Karpas-422 (cell line): ENCODE measurements around the gene ADA. TPM values are rescaled to one million over a fixed set of nuclear protein-coding genes. Genes with fewer than 3 reads are reported as not detected.

Experiments used
- DNase-seq: peaks from one replicate; pipeline ENCODE4 v3.0.0-alpha.2; 2015
- H2AFZ ChIP-seq: fragments of 200-600 bp; sonication (generic); 2 replicates; pipeline ENCODE4 v1.6.1; 2014; ENCODE audit warnings: antibody characterized with exemption, low read length, mixed read lengths
- H3K27ac ChIP-seq: fragments of 200-600 bp; sonication (generic); 2 replicates; pipeline ENCODE4 v1.5.1; 2014; ENCODE audit warnings: mild to moderate bottlenecking, low read length, moderate library complexity
- H3K27me3 ChIP-seq: fragments of 200-600 bp; sonication (generic); 2 replicates; pipeline ENCODE4 v1.6.1; 2014; ENCODE audit warnings: low read length, mixed read lengths
- H3K36me3 ChIP-seq: fragments of 200-600 bp; sonication (generic); 2 replicates; pipeline ENCODE4 v1.6.1; 2014; ENCODE audit warnings: low read length, mixed read lengths; ENCODE audit not compliant: insufficient read depth
- H3K4me1 ChIP-seq: fragments of 200-600 bp; sonication (generic); 2 replicates; pipeline ENCODE4 v1.6.1; 2014; ENCODE audit warnings: mild to moderate bottlenecking, low read length, mixed read lengths
- H3K4me2 ChIP-seq: fragments of 200-600 bp; sonication (generic); 2 replicates; pipeline ENCODE4 v1.6.1; 2014; ENCODE audit warnings: low read length, low read depth, mild to moderate bottlenecking; ENCODE audit not compliant: poor library complexity, severe bottlenecking
- H3K4me3 ChIP-seq: fragments of 200-600 bp; sonication (generic); 2 replicates; pipeline ENCODE4 v1.5.1; 2014; ENCODE audit warnings: mild to moderate bottlenecking, antibody characterized with exemption, low read length, mixed read lengths
- H3K79me2 ChIP-seq: fragments of 200-600 bp; sonication (generic); 2 replicates; pipeline ENCODE4 v1.6.1; 2014; ENCODE audit warnings: mild to moderate bottlenecking, low read length, mixed read lengths
- H3K9ac ChIP-seq: fragments of 200-600 bp; sonication (generic); 2 replicates; pipeline ENCODE4 v1.6.0; 2014; ENCODE audit warnings: low read length
- H3K9me2 ChIP-seq: fragments of 200-600 bp; sonication (generic), shearing (Covaris generic); replicated peaks from 2 replicates; pipeline ENCODE4 v1.6.0; 2014; ENCODE audit warnings: mild to moderate bottlenecking, low read length, moderate library complexity; ENCODE audit not compliant: insufficient read depth
- H3K9me3 ChIP-seq: fragments of 300-700, 200-600 bp; sonication (generic); 2 replicates; pipeline ENCODE4 v1.6.1; 2014; ENCODE audit warnings: low read length, mixed read lengths
- H4K20me1 ChIP-seq: fragments of 200-600 bp; sonication (generic); 2 replicates; pipeline ENCODE4 v1.6.1; 2014; ENCODE audit warnings: mild to moderate bottlenecking, antibody characterized with exemption, low read length, low read depth; ENCODE audit not compliant: insufficient read depth
- total RNA-seq: library from RNA; depleted of rRNA; stranded (reverse); fragments of >200 nt; shearing (Covaris generic); gene quantifications from 2 replicates; pipeline ENCODE4 v1.2.3, GENCODE V29; 2014; ENCODE audit warnings: low replicate concordance

Gene ADA
- total RNA-seq, 1 experiment from 2014 or later, result not detected

GRCh38 chr20:44581515-44581914 lies 70.0 kb downstream of the ADA start:
- peak; percentile 60 for DNase-seq
- no peaks in the 10 kb centered on the region for H4K20me1 ChIP-seq
- 0 out of 2 replicates have a peak overlapping the region, but pooled peaks have one; percentile 3 for H2AFZ ChIP-seq
- H3K4me1 ChIP-seq, result peaks cover 81% of the 10 kb centered on the region
- peaks cover 45% of the 10 kb centered on the region for H3K79me2 ChIP-seq
- no peaks in the 10 kb centered on the region; the same call in 1 of the 2 replicates for H3K36me3 ChIP-seq
- H3K4me2 ChIP-seq, result peak overlapping the region; percentile 97
- peak overlapping the region; percentile 78 for H3K4me3 ChIP-seq
- no peaks in the 10 kb centered on the region for H3K9me2 ChIP-seq
- peak overlapping the region; percentile 99 for H3K27ac ChIP-seq
- H3K9ac ChIP-seq, result peak overlapping the region; percentile 87
- H3K27me3 ChIP-seq, result no peaks in the 10 kb centered on the region
- no peaks in the 10 kb centered on the region for H3K9me3 ChIP-seq

DNA sequence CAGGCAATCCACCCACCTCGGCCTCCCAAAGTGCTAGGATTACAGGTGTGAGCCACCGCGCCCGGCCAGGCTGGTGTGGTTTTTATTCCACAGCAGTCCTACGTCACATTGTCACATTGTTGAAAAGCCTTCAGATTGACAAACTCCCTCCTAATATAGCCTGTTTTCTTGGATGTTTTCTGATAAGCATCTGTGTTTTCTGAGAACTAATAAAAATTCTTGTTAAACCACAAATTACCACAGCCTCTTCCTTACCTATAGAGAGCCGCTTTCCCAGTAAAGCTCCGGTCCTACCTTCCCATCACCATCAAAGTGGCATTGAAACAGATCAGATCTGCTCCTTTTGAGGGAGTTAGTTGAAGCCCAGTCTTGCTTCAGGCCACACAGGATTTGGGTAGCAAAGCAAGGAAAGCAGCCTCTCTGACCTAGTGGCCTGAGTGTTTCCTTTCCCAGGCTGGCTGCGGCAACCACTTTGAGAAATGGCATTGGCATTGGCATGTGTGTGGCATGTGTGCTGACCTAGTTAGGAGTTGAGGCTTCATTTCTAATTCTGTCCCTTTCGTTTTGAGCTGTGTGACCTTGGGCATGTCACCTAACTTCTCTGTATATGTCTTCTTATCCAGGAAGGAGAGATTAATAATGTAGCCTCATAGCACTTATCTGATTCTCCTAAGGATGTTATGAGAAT lies 70.8 kb downstream of the ADA start:
- H4K20me1 ChIP-seq, result no peaks in the 10 kb centered on the region
- peak overlapping the region; percentile 97 for H3K4me2 ChIP-seq
- no peaks in the 10 kb centered on the region for H3K27me3 ChIP-seq
- peak overlapping the region; percentile 99 for H3K27ac ChIP-seq
- peak; percentile 50 for DNase-seq
- peak overlapping the region; percentile 78; the same call in 1 of the 2 replicates for H3K4me3 ChIP-seq
- H3K36me3 ChIP-seq, result no peaks in the 10 kb centered on the region; the same call in 1 of the 2 replicates
- peak overlapping the region; percentile 87 for H3K9ac ChIP-seq
- no peaks in the 10 kb centered on the region for H3K9me2 ChIP-seq
- H3K79me2 ChIP-seq, result peaks cover 45% of the 10 kb centered on the region
- H3K4me1 ChIP-seq, result peaks cover 81% of the 10 kb centered on the region
- H3K9me3 ChIP-seq, result no peaks in the 10 kb centered on the region
- H2AFZ ChIP-seq, result 0 out of 2 replicates have a peak overlapping the region, but pooled peaks have one; percentile 3

DNA sequence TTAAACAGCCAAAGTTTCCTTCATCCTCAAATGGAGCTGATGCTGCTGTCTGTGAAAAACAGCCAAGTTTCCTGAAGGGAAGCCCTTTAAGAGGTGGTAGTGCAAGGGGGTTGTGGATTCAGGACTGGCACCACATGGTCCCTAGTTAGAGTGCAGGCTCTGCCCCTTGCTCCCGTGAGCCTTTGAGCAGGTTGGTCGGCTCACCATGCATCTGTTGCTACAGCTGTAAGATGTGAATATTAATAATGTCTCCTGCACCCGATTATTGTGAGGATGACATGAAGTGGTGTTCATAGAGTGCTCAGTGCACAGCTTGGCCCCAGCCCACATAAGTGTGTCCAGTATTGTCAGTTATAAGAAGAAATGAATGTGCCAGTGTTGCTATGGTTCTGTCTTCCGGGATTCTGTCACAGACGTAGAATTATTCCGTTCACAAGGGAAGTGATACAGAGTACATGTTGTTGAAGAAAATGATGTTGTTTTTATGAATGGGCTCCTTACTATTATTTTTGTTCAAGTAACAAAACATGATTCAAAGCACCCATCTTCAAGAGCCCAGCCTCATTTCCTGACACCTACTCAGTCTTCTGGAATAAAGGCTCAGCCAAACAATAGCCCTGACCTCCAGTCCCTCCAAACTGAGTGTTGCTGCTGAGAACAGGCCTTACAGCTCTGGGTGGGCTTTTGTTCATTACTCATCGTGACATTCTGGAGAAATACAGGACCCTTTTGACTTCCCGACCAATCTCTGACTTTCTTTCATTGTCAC lies 72.0 kb downstream of the ADA start:
- peak overlapping the region; percentile 97 for H3K4me2 ChIP-seq
- peak overlapping the region; percentile 99 for H3K27ac ChIP-seq
- peak; percentile 72 for DNase-seq
- H3K79me2 ChIP-seq, result peaks cover 37% of the 10 kb centered on the region
- no peaks in the 10 kb centered on the region; the same call in 1 of the 2 replicates for H3K36me3 ChIP-seq
- H3K4me1 ChIP-seq, result peaks cover 72% of the 10 kb centered on the region
- H3K9ac ChIP-seq, result peak overlapping the region; percentile 65
- no peaks in the 10 kb centered on the region for H3K27me3 ChIP-seq
- no peaks in the 10 kb centered on the region for H3K9me3 ChIP-seq
- peak overlapping the region; percentile 77 for H2AFZ ChIP-seq
- no peaks in the 10 kb centered on the region for H4K20me1 ChIP-seq
- peak overlapping the region; percentile 3 for H3K4me3 ChIP-seq
- no peaks in the 10 kb centered on the region for H3K9me2 ChIP-seq

GRCh38 chr20:44576297-44576696 lies 75.2 kb downstream of the ADA start:
- H3K4me2 ChIP-seq, result peak overlapping the region; percentile 61
- peak overlapping the region; percentile 38 for H3K4me3 ChIP-seq
- peak; percentile 95 for DNase-seq
- H3K4me1 ChIP-seq, result peaks cover 58% of the 10 kb centered on the region
- no peaks in the 10 kb centered on the region for H3K9me3 ChIP-seq
- no peaks in the 10 kb centered on the region for H3K9me2 ChIP-seq
- peak overlapping the region; percentile 89 for H3K27ac ChIP-seq
- H3K79me2 ChIP-seq, result peaks cover 6% of the 10 kb centered on the region
- H3K9ac ChIP-seq, result peak overlapping the region; percentile 66
- H3K36me3 ChIP-seq, result no peaks in the 10 kb centered on the region
- no peaks in the 10 kb centered on the region for H3K27me3 ChIP-seq
- H4K20me1 ChIP-seq, result no peaks in the 10 kb centered on the region
- H2AFZ ChIP-seq, result 0 out of 2 replicates have a peak overlapping the region, but pooled peaks have one; percentile 18

DNA sequence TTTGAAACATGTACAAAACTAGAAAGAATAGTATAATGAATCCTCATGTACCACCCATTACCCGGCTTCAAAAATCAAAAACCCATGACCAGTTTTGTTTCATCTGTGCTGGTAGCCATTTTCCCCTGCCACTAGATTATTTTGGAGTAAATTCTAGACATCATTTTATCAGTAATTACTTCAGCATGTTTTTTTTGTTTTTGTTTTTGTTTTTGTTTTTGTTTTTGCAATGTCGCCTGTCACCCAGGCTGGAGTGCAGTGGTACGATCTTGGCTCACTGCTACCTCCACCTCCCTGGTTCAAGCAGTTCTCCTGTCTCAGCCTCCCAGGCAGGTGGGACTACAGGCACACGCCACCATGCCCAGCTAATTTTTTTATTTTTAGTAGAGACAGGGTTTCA lies 77.1 kb downstream of the ADA start:
- Histone ChIP-seq H3K4me1 (peaks cover 38% of the 10 kb centered on the region), H3K27me3 (no peaks in the 10 kb centered on the region), H3K79me2 (no peaks in the 10 kb centered on the region), H3K4me2 (no peak overlapping the region), H3K9me3 (no peaks in the 10 kb centered on the region), H2AFZ (no peak overlapping the region), H3K36me3 (no peaks in the 10 kb centered on the region), H3K9ac (no peak overlapping the region), H3K4me3 (no peak overlapping the region), H3K27ac (no peak overlapping the region), H3K9me2 (no peaks in the 10 kb centered on the region), H4K20me1 (no peaks in the 10 kb centered on the region)
- no peak for DNase-seq

- Histone ChIP-seq H3K9me3 (no peaks in the 10 kb centered on the region), H3K79me2 (no peaks in the 10 kb centered on the region), H3K9me2 (no peaks in the 10 kb centered on the region), H3K4me2 (no peak overlapping the region), H3K9ac (no peak overlapping the region), H4K20me1 (no peaks in the 10 kb centered on the region), H3K36me3 (no peaks in the 10 kb centered on the region), H2AFZ (no peak overlapping the region), H3K27me3 (no peaks in the 10 kb centered on the region), H3K4me1 (peaks cover 31% of the 10 kb centered on the region), H3K27ac (no peak overlapping the region), H3K4me3 (no peak overlapping the region)
- no peak for DNase-seq
Measured at GRCh38 chr20:44573501-44573869, 78.0 kb downstream of the ADA start.

DNA sequence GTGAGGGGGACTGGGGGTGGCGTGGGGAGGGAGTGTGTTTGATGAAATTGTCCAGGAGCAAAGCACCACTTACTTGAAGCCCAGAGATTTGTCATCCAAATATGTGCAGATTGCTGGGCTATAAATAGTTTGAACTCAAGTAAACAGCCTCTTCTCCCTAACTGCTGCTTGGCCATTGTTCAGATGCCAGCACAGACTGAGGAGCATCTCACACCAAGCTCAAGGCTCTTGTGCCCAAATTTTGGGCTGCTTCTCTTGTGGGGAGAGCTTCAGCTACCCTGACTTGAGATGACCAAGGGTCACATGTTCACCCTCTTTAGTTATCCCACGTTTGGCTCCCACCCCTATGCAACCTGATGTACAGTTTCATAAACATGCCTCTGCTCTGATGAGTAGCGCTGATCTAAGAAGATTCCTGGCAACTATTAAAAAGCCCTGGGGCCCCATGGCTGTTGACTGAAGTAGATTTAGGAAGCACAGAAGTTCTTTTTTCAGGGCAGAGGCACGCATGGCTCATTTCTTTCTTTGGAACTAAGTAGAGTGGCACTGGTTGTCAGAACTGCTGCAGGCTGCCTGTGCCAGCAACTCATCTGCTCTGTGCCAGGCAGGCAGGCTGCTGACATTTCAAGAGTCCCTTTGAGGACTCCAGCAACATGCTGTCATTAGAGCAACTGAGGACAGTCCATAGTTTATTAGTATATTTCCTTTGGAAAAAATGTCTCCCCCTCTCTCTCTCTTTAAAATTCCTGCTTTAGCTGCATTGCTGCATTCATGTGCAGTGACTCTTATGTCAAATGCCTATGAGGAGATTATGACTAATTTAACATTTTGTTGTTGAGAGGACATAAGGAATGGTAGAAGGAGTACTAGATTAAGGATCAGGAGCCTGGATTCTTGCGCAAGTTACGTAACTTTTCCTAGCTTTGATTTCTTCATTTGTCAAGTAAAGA lies 78.7 kb downstream of the ADA start:
- no peaks in the 10 kb centered on the region for H3K9me2 ChIP-seq
- H3K9me3 ChIP-seq, result no peaks in the 10 kb centered on the region
- peak; percentile 40 for DNase-seq
- H3K4me2 ChIP-seq, result peak overlapping the region; percentile 25
- no peak overlapping the region for H2AFZ ChIP-seq
- no peaks in the 10 kb centered on the region for H4K20me1 ChIP-seq
- H3K4me1 ChIP-seq, result peaks cover 31% of the 10 kb centered on the region
- H3K27me3 ChIP-seq, result no peaks in the 10 kb centered on the region
- H3K27ac ChIP-seq, result no peak overlapping the region
- H3K79me2 ChIP-seq, result no peaks in the 10 kb centered on the region
- no peak overlapping the region for H3K4me3 ChIP-seq
- no peaks in the 10 kb centered on the region for H3K36me3 ChIP-seq
- H3K9ac ChIP-seq, result peak overlapping the region; percentile 13; the same call in 1 of the 2 replicates
